ENCODE measurements around the gene RTN4RL1.
"Not testable (repeated sequence)": the region's sequence is repeated elsewhere in the genome, so short reads cannot be mapped to it uniquely, and the experiment has no call there.

DNA sequence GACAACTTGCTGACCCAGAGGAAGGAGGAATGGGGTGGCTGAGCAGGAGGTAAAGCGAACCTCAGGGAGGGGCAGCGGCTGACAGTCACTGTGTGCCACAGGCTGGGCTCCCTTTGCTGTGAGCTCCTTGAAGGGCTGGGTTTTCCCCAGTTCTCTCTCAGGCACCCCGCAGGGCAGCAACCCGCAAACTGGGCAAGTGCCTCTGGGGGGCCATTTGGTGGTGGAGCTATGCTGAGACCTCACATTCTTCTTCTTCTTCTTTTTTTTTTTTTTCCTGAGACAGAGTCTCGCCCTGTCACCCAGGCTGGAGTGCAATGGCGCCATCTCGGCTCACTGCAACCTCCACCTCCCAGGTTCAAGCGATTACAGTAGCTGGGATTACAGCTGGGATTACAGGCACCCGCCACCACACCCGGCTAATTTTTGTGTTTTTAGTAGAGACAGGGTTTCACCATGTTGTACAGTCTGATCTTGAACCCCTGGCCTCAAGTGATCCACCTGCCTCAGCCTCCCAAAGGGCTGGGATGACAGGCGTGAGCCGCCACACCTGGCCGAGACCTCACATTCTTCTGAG, 42.3 kb downstream of the RTN4RL1 start:
- TF ChIP-seq, protein P1, sequence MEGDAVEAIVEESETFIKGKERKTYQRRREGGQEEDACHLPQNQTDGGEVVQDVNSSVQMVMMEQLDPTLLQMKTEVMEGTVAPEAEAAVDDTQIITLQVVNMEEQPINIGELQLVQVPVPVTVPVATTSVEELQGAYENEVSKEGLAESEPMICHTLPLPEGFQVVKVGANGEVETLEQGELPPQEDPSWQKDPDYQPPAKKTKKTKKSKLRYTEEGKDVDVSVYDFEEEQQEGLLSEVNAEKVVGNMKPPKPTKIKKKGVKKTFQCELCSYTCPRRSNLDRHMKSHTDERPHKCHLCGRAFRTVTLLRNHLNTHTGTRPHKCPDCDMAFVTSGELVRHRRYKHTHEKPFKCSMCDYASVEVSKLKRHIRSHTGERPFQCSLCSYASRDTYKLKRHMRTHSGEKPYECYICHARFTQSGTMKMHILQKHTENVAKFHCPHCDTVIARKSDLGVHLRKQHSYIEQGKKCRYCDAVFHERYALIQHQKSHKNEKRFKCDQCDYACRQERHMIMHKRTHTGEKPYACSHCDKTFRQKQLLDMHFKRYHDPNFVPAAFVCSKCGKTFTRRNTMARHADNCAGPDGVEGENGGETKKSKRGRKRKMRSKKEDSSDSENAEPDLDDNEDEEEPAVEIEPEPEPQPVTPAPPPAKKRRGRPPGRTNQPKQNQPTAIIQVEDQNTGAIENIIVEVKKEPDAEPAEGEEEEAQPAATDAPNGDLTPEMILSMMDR (IDR thresholded peaks at IDR 0.05) = not testable (repeated sequence)
- TF ChIP-seq POLR2A (IDR thresholded peaks at IDR 0.05) = not testable (repeated sequence)
